LNCAP (cell line): ENCODE measurements around the gene GARIN5A.

Experiments used
- CTCF ChIP-seq: fragments of 450-650 bp; IDR thresholded peaks from 2 replicates; pipeline ENCODE4 v1.5.1; 2017; ENCODE audit warnings: mild to moderate bottlenecking

GARIN5A gene

DNA sequence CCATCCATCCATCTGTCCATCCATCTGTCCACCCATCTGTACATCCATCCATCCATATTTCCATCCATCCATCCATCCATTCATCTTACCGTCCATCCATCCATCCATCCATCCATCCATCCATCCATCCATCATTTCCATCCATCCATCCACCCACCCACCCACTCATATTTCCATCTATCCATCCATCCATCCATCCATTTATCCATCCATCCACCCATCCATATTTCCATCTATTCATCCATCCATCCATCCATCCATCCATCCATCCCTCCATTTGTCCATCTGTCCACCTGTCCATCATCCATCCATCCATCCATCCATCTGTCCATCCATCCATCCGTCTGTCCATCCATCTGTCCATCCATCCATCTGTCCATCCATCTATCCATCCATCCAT is 20.7 kb downstream of the GARIN5A start:
- TF ChIP-seq CTCF, result no peak

GRCh38 chr19:50453243-50453642 is 23.4 kb downstream of the GARIN5A start:
- no peak for TF ChIP-seq CTCF

DNA sequence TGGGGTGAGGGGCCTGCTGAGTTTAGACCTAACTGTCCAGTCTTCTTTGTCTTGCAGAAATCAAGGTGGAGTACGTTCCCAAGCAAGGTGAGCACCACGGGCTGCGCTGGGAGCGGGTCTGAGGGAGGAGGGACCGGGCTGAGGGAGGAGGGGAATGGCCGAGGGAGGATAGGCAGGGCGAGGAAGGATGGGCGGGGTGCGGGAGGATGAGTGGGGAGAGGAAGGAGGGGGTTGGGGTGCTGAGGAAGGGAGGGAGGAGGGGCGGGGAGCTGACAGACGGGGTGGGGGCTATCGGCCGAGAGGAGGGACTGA is 25.5 kb downstream of the GARIN5A start:
- no peak for TF ChIP-seq CTCF

DNA sequence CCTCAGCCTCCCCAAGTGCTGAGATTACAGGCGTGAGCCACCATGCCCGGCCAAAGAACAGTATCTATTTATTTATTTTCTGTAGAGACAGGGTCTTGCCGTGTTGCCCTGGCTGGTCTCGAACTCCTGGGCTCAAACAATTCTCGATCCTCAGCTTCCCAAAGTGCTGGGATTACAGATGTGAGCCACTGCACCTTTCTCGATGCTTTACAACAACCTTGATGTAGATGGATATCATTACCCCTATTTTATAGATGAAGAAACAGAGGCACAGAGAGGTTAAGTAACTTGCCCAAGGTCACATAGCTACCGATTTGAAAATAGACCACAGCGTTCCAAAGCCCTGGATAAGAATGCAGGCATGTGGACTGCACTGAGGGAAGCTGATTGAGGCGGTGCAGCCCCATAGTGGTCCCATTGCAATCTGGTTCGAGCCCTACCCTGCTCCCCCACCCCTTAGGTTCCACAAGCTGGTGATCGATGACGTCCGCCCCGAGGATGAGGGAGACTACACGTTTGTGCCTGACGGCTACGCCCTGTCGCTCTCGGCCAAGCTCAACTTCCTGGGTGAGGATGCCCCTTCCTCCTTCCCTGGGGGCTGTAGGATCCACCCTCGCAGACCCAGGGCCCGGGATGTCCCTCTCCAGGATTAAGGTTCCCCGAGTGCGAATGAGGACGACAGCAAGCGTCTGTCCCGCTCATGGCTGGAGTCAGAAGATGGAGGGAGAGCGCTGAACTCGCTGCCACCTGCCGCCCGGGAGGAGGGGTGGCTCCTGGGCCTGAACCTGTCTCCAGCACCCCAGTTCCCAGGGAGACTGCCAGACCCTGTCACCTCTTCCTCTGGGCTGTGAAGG is 26.1 kb downstream of the GARIN5A start:
- TF ChIP-seq CTCF, result no peak

GRCh38 chr19:50449236-50449899 is 27.3 kb downstream of the GARIN5A start:
- no peak for TF ChIP-seq CTCF

DNA sequence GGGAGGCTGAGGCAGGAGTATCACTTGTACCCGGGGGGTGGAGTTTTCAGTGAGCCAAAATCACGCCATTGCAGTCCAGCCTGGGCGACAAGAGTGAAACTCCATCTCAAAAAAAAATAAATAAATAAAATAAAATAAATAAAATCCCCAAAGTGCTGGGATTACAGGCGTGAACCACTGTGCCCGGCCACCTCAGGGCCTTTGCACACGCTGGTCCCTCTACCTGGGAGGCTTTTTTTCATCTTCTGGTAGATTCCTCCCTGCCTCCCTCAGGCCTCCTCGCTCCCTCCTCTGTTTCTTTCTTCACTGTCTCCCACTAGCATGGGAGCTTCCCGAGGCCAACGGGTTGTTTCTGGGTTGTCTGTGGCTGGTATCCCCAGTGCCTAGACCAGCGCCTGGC is 28.9 kb downstream of the GARIN5A start:
- TF ChIP-seq CTCF, result no peak

DNA sequence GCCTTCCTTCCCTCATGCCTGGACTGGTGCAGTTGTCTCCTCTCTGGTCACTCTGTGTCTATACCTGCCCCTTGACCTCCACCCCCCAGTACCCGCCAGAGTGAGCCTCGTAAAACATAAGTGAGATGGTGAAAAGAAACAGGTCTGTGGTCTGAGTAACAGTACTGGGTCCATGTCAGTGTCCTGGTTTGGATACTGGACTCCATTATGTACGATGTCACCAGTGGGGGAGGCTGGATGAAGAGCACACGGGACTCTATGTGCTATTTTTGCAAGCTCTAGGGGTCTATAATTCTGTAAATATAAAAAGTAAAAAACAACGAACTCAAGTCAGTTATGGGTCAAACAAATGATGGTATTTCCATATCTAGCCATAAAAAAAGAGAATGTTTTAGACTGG is 29.6 kb downstream of the GARIN5A start:
- no peak for TF ChIP-seq CTCF
